GM12891 (cell line): ENCODE measurements around the gene CEACAM4.

Experiments
- DNase-seq: peaks from one replicate; pipeline ENCODE4 v3.0.0; 2011; ENCODE audit warnings: low spot score; ENCODE audit not compliant: insufficient read length
- FAIRE-seq: peaks from 2 replicates; lab custom pipeline; 2011; peaks lifted over from hg19 to GRCh38; lab: Jason Lieb, UNC
- PAX5 ChIP-seq: IDR thresholded peaks from 2 replicates; pipeline ENCODE4 v1.6.1; 2011; ENCODE audit warnings: low read length, moderate library complexity, mild to moderate bottlenecking; ENCODE audit not compliant: insufficient read depth, severe bottlenecking
- POLR2A ChIP-seq: IDR thresholded peaks from 2 replicates; pipeline ENCODE4 v1.6.1; 2011; ENCODE audit warnings: low read depth, low read length, control low read depth
- POLR2AphosphoS5 ChIP-seq: IDR thresholded peaks from 2 replicates; pipeline ENCODE4 v1.6.1; 2011; ENCODE audit warnings: low read depth, low read length, control low read depth
- POU2F2 ChIP-seq: IDR thresholded peaks from 2 replicates; pipeline ENCODE4 v1.6.1; 2011; ENCODE audit warnings: low read depth, mild to moderate bottlenecking, control low read depth, low read length, moderate library complexity
- SPI1 ChIP-seq: IDR thresholded peaks from 2 replicates; pipeline ENCODE4 v1.6.1; 2011; ENCODE audit warnings: low read depth, low read length, control low read depth
- TAF1 ChIP-seq: IDR thresholded peaks from 2 replicates; pipeline ENCODE4 v1.6.1; 2011; ENCODE audit warnings: low read depth, low read length, control low read depth

Gene CEACAM4

DNA sequence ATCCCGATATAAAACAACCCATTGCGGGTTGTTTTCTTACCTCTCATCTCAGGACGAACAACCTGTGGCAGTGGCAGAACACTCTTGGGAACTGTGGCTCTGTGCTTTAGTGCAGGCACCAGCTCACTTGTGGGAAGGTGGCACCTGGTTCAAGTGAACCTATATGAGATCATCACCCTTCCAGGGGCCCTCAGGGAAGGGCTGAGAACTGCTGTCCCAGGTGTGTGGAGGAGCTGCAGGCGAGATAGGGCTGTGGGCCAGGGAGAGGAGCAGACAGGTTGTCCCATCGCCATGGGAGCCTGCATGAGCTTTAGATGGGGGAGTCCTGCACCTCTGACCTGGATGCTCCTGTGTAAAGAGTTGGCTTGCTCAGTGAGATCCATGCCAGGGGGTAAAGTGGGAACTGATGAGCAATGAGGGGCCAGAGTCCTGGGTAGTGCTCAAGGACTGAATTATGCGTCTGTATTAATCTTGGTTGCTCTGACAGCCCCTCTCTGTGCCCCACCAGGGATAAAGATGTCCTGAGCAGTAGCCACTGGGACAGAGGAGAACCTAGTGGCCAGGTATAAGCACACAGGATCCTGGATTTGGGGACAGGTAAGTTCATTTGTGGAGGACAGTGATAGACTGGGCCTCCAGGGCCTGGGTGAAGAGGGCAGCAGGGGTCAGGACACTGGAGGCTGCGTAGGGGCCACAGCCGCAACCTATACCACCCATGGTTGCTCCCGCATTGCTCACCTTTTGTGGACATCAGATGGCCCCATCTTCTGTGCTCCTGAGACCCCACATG lies 8.7 kb downstream of the CEACAM4 start:
- no peak for DNase-seq
- TF ChIP-seq TAF1 (no peak), POU2F2 (no peak), PAX5 (no peak), POLR2A (no peak), POLR2AphosphoS5 (no peak), SPI1 (no peak)
- no peak for FAIRE-seq

DNA sequence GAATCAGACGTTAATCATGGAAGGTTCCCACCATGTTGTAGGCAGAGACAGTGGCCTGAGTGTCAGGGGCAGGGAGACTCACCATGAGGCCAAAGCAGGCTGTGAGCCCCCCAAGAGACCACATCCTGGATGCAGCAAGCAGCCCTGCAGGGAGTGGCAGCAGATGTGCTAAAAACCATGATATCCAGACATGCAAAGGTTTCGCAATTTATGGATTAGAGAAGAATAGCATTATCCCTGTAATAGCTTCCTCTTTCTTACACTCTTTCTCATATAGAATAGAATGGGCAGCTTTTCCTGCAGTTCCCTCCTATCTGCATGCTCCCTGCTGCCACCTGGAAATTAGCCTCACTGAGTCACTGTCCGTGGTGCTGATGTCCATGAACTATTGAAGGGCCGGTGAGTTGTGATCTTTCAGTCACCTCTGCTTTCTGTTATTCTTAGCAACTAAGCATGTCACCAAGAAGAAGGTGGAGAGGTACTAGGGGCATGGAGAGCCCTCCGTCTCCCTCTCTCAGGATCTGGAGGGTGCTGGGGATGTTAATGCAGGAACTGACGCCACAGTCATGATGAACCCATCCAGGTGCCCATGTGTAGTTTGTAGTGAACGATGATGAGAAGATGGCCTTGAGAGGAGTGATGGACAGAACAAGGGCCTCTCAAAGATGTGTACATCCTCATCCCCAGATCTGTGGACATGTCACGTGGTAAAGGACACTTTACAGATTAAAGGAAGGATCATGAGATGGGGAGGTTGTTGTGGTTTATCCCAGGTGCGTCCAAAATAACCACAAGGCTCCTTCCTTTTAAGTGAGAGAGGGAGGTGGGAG lies 9.9 kb downstream of the CEACAM4 start:
- DNase-seq (no peak), FAIRE-seq (no peak)
- TF ChIP-seq TAF1, result no peak
- TF ChIP-seq POLR2AphosphoS5, result no peak
- no peak for TF ChIP-seq PAX5
- no peak for TF ChIP-seq POLR2A
- no peak for TF ChIP-seq SPI1
- TF ChIP-seq POU2F2, result no peak

DNA sequence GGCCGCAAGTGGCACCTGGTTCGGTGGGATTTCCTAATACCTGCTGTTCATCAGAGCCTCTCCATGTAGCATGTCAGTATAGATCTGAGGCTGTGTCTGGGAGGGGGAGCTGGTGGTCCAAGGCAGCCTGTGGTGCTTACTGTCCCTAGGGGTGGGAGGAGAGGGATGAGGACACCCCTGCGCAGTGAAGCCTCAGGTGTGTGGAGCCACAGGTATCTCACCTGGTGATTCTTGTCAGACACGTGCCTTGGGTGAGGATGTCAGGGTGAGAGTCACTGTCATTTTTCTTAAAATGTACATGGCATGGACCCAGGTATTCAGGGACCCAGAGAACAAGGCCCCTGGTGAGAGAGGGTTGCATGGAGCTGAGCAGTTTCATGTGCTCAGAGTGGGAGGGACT lies 11.7 kb downstream of the CEACAM4 start:
- TF ChIP-seq POLR2A (no peak), POU2F2 (no peak)
- DNase-seq (no peak), FAIRE-seq (no peak)

DNA sequence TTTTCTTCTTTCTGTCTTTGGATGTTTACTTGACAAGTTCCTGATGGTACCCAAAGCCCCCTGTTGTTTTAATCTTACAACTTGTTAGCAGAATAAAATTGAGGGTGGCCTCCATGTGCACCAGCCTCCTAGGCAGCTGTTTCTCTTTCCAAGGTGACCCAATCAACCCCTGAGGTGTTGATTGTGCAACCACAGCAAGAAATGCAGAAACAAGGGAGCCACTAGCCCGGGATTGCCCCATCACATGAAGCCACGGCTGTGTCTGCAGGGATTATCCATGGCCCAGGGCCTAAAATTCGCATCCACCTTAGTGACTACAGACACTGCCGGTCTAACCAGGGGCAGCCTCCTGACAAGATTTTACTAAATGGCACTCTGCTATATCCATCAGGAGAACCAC lies 14.4 kb downstream of the CEACAM4 start:
- FAIRE-seq, result no peak
- TF ChIP-seq POLR2A (no peak), PAX5 (no peak), POU2F2 (no peak), SPI1 (no peak), POLR2AphosphoS5 (no peak), TAF1 (no peak)
- no peak for DNase-seq

DNA sequence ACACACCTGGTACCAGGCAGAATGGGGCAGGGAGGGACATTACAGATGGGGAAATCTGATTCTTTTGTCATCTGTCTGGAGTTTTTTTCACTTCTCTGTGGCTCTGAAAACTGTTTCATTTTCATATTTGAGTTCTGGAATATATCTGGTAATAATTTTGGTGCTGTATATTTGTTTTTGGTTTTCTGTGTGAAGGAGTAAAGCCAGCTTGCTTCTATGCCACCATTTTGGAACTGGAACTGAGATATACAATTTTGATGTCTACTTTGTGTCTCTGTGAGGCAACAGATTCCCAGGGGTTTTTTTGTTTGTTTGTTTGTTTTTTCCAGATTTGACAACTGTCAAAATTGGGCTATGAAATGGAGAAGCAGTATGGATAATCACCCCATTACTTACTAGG lies 16.1 kb downstream of the CEACAM4 start:
- no peak for FAIRE-seq
- TF ChIP-seq POLR2A (no peak), PAX5 (no peak), TAF1 (no peak), POLR2AphosphoS5 (no peak), POU2F2 (no peak), SPI1 (no peak)
- DNase-seq, result no peak

DNA sequence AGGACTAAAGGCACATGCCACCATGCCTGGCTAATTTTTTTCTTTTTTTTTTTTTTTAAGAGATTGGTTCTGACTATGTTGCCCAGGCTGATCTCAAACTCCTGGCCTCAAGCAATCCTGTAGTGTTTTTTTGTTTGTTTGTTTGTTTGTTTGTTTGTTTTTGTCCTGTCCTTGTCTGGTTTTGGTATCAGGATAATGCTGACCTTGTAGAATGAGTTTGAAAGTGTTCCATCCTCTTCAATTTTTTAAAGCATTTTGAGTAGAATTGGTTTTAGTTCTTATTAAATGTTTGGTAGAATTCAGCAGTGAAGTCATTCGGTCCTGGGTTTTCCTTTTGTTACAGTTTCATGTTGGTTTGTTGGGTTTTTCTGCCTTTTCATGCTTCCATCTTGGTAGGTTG lies 19.2 kb downstream of the CEACAM4 start:
- DNase-seq (no peak), FAIRE-seq (no peak)
- TF ChIP-seq PAX5 (no peak), POLR2A (no peak)

DNA sequence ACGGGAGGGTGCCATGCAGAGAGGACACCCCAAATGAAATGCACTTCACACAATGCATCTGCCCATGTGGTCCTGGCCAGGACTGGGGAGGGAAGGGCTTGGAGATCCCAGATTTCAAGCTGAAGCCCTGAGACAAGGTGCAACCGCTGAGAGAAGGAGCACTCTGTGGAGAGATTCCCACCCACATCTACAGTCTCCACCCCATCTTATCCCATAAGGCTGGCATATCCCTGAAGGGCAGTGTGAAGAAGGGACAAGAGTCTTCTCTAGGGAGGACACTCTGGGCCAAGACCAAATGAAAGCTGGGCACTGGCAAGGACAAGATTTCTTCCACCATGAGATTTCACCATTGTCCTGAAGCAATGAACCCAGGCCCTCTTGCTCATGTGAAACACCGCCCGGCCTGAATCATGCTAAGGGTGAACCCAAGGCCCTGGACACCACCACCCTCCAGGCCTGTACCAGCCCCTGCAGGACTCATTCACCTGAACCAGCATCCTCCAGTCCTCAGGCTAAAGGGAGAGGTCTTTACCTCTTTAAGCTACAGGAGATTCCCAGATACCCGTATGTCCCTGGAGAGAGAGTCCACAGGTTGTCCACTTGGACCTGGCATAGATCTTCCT lies 20.5 kb downstream of the CEACAM4 start:
- TF ChIP-seq TAF1 (no peak), POLR2AphosphoS5 (no peak), SPI1 (no peak), POU2F2 (no peak)
- FAIRE-seq (no peak), DNase-seq (no peak)

DNA sequence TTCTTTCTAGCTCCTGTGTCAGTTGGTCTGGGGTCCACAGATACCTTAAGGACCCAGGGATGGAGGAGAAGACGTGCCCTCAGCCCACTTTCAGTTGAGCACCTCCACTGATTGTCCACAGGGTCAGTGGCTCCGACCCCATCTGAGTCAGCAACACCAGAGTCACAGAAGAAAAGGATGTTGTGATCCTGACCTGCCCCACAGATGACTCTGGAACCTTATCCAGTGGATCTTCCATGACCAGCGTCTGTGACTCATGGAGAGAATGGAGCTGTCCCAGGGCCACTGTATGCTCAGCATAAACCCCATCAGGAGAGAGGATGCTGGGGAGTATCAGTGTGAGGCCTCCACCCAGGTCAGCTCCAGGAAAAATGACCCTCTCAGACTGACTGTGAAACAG lies 22.0 kb downstream of the CEACAM4 start:
- DNase-seq (no peak), FAIRE-seq (no peak)
- no peak for TF ChIP-seq TAF1
- TF ChIP-seq POU2F2, result no peak
- TF ChIP-seq POLR2AphosphoS5, result no peak
- TF ChIP-seq POLR2A, result no peak
- TF ChIP-seq PAX5, result no peak
- TF ChIP-seq SPI1, result no peak

DNA sequence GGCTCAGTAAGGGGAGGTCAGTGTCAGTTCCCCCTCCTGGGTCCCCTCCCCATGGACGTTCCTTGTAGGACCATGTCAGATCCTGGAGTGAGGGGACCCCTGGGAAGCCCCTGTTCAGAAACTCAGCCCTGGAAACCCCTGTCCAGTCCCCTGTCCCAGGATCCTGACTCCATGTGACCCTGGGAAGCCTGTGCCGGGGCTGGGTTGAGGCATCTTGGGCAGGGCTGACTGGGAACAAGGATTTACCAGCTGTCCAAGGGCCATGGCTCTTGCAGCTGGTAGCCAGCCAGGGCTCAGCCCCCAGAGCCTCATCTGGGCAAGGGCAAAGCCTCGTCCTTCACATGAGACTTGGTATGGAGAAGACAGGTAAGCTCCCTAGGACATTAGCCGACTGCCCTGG lies 25.1 kb downstream of the CEACAM4 start:
- FAIRE-seq (no peak), DNase-seq (no peak)
- TF ChIP-seq POLR2AphosphoS5, result no peak
- TF ChIP-seq POLR2A, result no peak
- TF ChIP-seq POU2F2, result no peak
- no peak for TF ChIP-seq SPI1
- TF ChIP-seq TAF1, result no peak
- TF ChIP-seq PAX5, result no peak
